Glomerular visceral epithelial cell (primary cell): Measurements from ENCODE around the gene HDHD2.

Source experiments
- DNase-seq: peaks from one replicate; pipeline ENCODE4 v3.0.0-alpha.2; 2016; ENCODE audit errors: extremely low spot score

Gene HDHD2

GRCh38 chr18:47062471-47062870 is 87.8 kb downstream of the HDHD2 start:
- DNase-seq: no peak
